NCI-H2196 treated with DMSO at 0.1 percent for 48 hours (cell line): Measurements from ENCODE around the gene PRKCD.

ENCODE experiments used
- DNase-seq: peaks from one replicate; lab custom pipeline; 2025; ENCODE audit not compliant: unreplicated experiment; lab: John Stamatoyannopoulos, UW

PRKCD gene

GRCh38 chr3:53160660-53161449 is at the start of gene PRKCD:
Gene PRKCD (plus strand): TSS chr3:53161209. CDS start chr3:53178423, 17,214 bp downstream.
- peak; percentile 23 for DNase-seq

GRCh38 chr3:53111822-53112221 is 49.2 kb upstream of the PRKCD start:
- no peak for DNase-seq

GRCh38 chr3:53113293-53114010 is 47.6 kb upstream of the PRKCD start:
- DNase-seq, result no peak

- DNase-seq, result peak; percentile 25
Observed at GRCh38 chr3:53114011-53114400, 47.0 kb upstream of the PRKCD start.

GRCh38 chr3:53114412-53115074 is 46.5 kb upstream of the PRKCD start:
- no peak for DNase-seq

- no peak for DNase-seq
Observed at GRCh38 chr3:53116956-53117355, 44.1 kb upstream of the PRKCD start.

- DNase-seq, result no peak
Observed at GRCh38 chr3:53120336-53120735, 40.7 kb upstream of the PRKCD start.

- DNase-seq, result no peak
Observed at GRCh38 chr3:53122255-53122932, 38.6 kb upstream of the PRKCD start.

- no peak for DNase-seq
Observed at GRCh38 chr3:53122933-53123305, 38.1 kb upstream of the PRKCD start.

GRCh38 chr3:53123510-53123909 is 37.5 kb upstream of the PRKCD start:
- DNase-seq, result no peak

- DNase-seq, result no peak
Observed at GRCh38 chr3:53123953-53124352, 37.1 kb upstream of the PRKCD start.

GRCh38 chr3:53126601-53127000 is 34.4 kb upstream of the PRKCD start:
- no peak for DNase-seq

GRCh38 chr3:53129344-53129743 is 31.7 kb upstream of the PRKCD start:
- DNase-seq, result no peak

GRCh38 chr3:53130179-53131061 is 30.6 kb upstream of the PRKCD start, which contains the start of gene RFT1:
Gene RFT1 (minus strand): TSS chr3:53130435. CDS start chr3:53130400, 35 bp downstream.
- DNase-seq, result peak; percentile 65

- no peak for DNase-seq
Observed at GRCh38 chr3:53131096-53131495, 29.9 kb upstream of the PRKCD start.

- no peak for DNase-seq
Observed at GRCh38 chr3:53132347-53132746, 28.7 kb upstream of the PRKCD start.

- DNase-seq, result peak; percentile 88
Observed at GRCh38 chr3:53134631-53135232, 26.3 kb upstream of the PRKCD start.

- no peak for DNase-seq
Observed at GRCh38 chr3:53137221-53137620, 23.8 kb upstream of the PRKCD start.

GRCh38 chr3:53137835-53138446 is 23.1 kb upstream of the PRKCD start:
- DNase-seq, result no peak
